HepG2 (cell line): ENCODE measurements around the gene EID1. TPM values are rescaled to one million over a fixed set of nuclear protein-coding genes. Genes with fewer than 3 reads are reported as not detected.

Experiments used
- ATAC-seq: fragments of 200-7000 bp; cut with Tn5 transposase; 3 replicates; pipeline ENCODE4 v1.9.1; 2020; ENCODE audit warnings: mild to moderate bottlenecking, moderate library complexity
- BruUV-seq: library from RNA; stranded (reverse); fragments of 400-500 nt; replicated peaks from 2 replicates; lab custom pipeline; 2021; lab: Mats Ljungman, UMichigan
- CTCF ChIA-PET: fragments of 300-600 bp; formaldehyde crosslinking; extraction: SDS; loops from one replicate; lab custom pipeline; 2021; ENCODE audit warnings: low total read pairs, inconsistent platforms, low intra/inter-chr PET ratio; lab: Yijun Ruan, JAX
- POLR2A ChIA-PET: fragments of 350-600 bp; sonication (Branson Sonifier 250); formaldehyde crosslinking; loops from one replicate; lab custom pipeline; 2020; ENCODE audit warnings: antibody characterized with exemption, inconsistent platforms; lab: Yijun Ruan, JAX
- DNase-seq: peaks from one replicate; pipeline ENCODE4 v3.0.0-alpha.2; 2015; ENCODE audit warnings: low spot score
- FAIRE-seq: peaks from 3 replicates; lab custom pipeline; 2011; peaks lifted over from hg19 to GRCh38; lab: Jason Lieb, UNC
- H2AFZ ChIP-seq: one replicate; pipeline ENCODE4 v1.6.1; 2011; ENCODE audit warnings: low read length, inconsistent platforms
- H3K27ac ChIP-seq: fragments of 300-600 bp; 3 replicates; pipeline ENCODE4 v1.8.0; 2011; ENCODE audit warnings: mixed run types, mild to moderate bottlenecking, mixed read lengths, low read length, inconsistent platforms; ENCODE audit not compliant: insufficient read depth; ENCODE audit errors: extremely low read length
- H3K27me3 ChIP-seq, 2 experiments: fragments of 200-600 bp in 1 of 2; 2 replicates in 1 of 2; 3 replicates in 1 of 2; pipeline versions ENCODE4 v1.6.0 to v1.8.0; 2011; ENCODE audit warnings: low read length in 2 of 2, mild to moderate bottlenecking in 2 of 2, moderate library complexity in 2 of 2, inconsistent platforms in 1 of 2; ENCODE audit not compliant: insufficient read depth in 2 of 2, control insufficient read depth in 1 of 2
- H3K36me3 ChIP-seq, 2 experiments: fragments of 200-600 bp in 1 of 2; replicated peaks in 1 of 2; 2 replicates in 1 of 2; 3 replicates in 1 of 2; pipeline versions ENCODE4 v1.5.1 to v1.8.0; 2011; ENCODE audit warnings: low read length in 2 of 2, inconsistent platforms in 1 of 2; ENCODE audit not compliant: insufficient read depth in 2 of 2, control insufficient read depth in 1 of 2
- H3K4me1 ChIP-seq: 2 replicates; pipeline ENCODE4 v1.5.1; 2012; ENCODE audit warnings: low read length, inconsistent platforms; ENCODE audit not compliant: insufficient read depth
- H3K4me2 ChIP-seq: 2 replicates; pipeline ENCODE4 v1.6.0; 2011; ENCODE audit warnings: low read depth, low read length, inconsistent platforms
- H3K4me3 ChIP-seq, 3 experiments: fragments of 200-600 bp in 1 of 3; sonication (generic), shearing (Covaris generic) in 1 of 3; replicated peaks in 1 of 3; 2 replicates each; pipeline ENCODE4 v1.5.1; 2011 to 2016; ENCODE audit warnings: low read length in 3 of 3, inconsistent platforms in 2 of 3, low read depth in 2 of 3, mild to moderate bottlenecking in 2 of 3, control low read depth in 1 of 3, mixed read lengths in 1 of 3; ENCODE audit not compliant: insufficient read depth in 1 of 3
- H3K79me2 ChIP-seq: one replicate; pipeline ENCODE4 v1.6.1; 2011; ENCODE audit warnings: low read length, inconsistent platforms; ENCODE audit not compliant: insufficient read depth
- H3K9ac ChIP-seq: 2 replicates; pipeline ENCODE4 v1.6.0; 2011; ENCODE audit warnings: mild to moderate bottlenecking, low read depth, low read length, inconsistent platforms; ENCODE audit not compliant: insufficient read depth
- H3K9me3 ChIP-seq: 2 replicates; pipeline ENCODE4 v1.5.1; 2012; ENCODE audit warnings: mild to moderate bottlenecking, low read length
- H4K20me1 ChIP-seq: 2 replicates; pipeline ENCODE4 v1.6.0; 2011; ENCODE audit warnings: inconsistent platforms, mild to moderate bottlenecking, low read length, moderate library complexity; ENCODE audit not compliant: insufficient read depth
- HMGA1 ChIP-seq: sonication (generic); formaldehyde crosslinking; conservative IDR thresholded peaks from 2 replicates; pipeline ENCODE4 v1.4.0; 2020; ENCODE audit warnings: missing genetic modification reagents
- IRF2 ChIP-seq: IDR thresholded peaks from 2 replicates; pipeline ENCODE4 v1.6.1; 2018; ENCODE audit warnings: missing genetic modification reagents, missing compliant biosample characterization
- LRRFIP1 ChIP-seq: sonication (generic); formaldehyde crosslinking; conservative IDR thresholded peaks from 2 replicates; pipeline ENCODE4 v1.4.0; 2020; ENCODE audit warnings: missing genetic modification reagents
- MEIS2 ChIP-seq: sonication (generic); formaldehyde crosslinking; IDR thresholded peaks from 2 replicates; pipeline ENCODE4 v1.9.0; 2021; ENCODE audit warnings: mild to moderate bottlenecking, missing genetic modification reagents
- SALL1 ChIP-seq: sonication (generic); formaldehyde crosslinking; IDR thresholded peaks from 2 replicates; pipeline ENCODE4 v1.8.0; 2022; ENCODE audit warnings: mild to moderate bottlenecking, missing genetic modification reagents
- ZMAT3 ChIP-seq: sonication (generic); formaldehyde crosslinking; conservative IDR thresholded peaks from 2 replicates; pipeline ENCODE4 v1.7.0; 2021; ENCODE audit warnings: missing genetic modification reagents
- ZNF570 ChIP-seq: sonication (generic); formaldehyde crosslinking; IDR thresholded peaks from 2 replicates; pipeline ENCODE4 v1.4.0; 2020; ENCODE audit warnings: mild to moderate bottlenecking, missing genetic modification reagents, borderline replicate concordance
- ZNF615 ChIP-seq: sonication (generic); formaldehyde crosslinking; IDR thresholded peaks from 2 replicates; pipeline ENCODE4 v1.5.0; 2020; ENCODE audit warnings: mild to moderate bottlenecking, missing genetic modification reagents, borderline replicate concordance
- ZNF710 ChIP-seq: sonication (generic); formaldehyde crosslinking; IDR thresholded peaks from 2 replicates; pipeline ENCODE4 v1.5.0; 2020; ENCODE audit warnings: mild to moderate bottlenecking, missing genetic modification reagents, borderline replicate concordance
- ZNF800 ChIP-seq: sonication (generic); formaldehyde crosslinking; IDR thresholded peaks from 2 replicates; pipeline ENCODE4 v1.4.0; 2020; ENCODE audit warnings: missing genetic modification reagents
- WGBS: methylation state at CpG from one replicate; pipeline ENCODE4 v1.1.6; 2017; ENCODE audit warnings: low lambda C conversion rate; 5-methylcytosine and 5-hydroxymethylcytosine counted together
- in situ Hi-C: cut with HindIII; loops from 2 replicates; pipeline ENCODE4 v1.10.0; 2017; ENCODE audit warnings: low pct_unique_long_range_greater_than_20kb; ENCODE audit not compliant: extremely low pct_ligation_motif_present
- intact Hi-C: fragments of 100-400 bp; cut with micrococcal nuclease; formaldehyde crosslinking; loops from one replicate; pipeline ENCODE4 v1.10.0; 2022; ENCODE audit not compliant: unreplicated experiment
- polyA plus RNA-seq, 8 experiments: library from polyadenylated mRNA; depleted of rRNA in 3 of 8; stranded (reverse) in 7 of 8; unstranded in 1 of 8; fragments of >200 nt; fragmentation: Illumina TruSeq in 4 of 8; extraction: Trizol in 4 of 8; gene quantifications; 2 replicates each; pipeline versions ENCODE4 v1.2.1 to v1.2.3, GENCODE V29; 2011 to 2016; ENCODE audit warnings: low read depth in 4 of 8, missing spikeins in 1 of 8, mixed read lengths in 1 of 8; ENCODE audit not compliant: insufficient read depth in 1 of 8
- total RNA-seq, 5 experiments: library from RNA; depleted of rRNA; stranded (reverse); fragments of >200 nt; fragmentation: Illumina TruSeq; extraction: Trizol; gene quantifications; 2 replicates each; pipeline ENCODE4 v1.2.3, GENCODE V29; 2016; ENCODE audit warnings: low read depth in 1 of 5

EID1 gene
- total and polyA plus RNA-seq, 2 of the 13 experiments (the other 11 are each of a cell fraction or from before 2014, with no cell fraction given): 2.2 to 5.4 TPM

- TF ChIP-seq ZMAT3 (CRISPR knock-in tag) (no peak), ZNF615 (CRISPR knock-in tag) (no peak), HMGA1 (CRISPR knock-in tag) (no peak)
Measured at GRCh38 chr15:48899793-48900192, 21.9 kb downstream of the EID1 start (continued).

- POLR2A ChIA-PET: no interaction called here
Measured at GRCh38 chr15:48904758-48905157, 26.8 kb downstream of the EID1 start.

More at GRCh38 chr15:48904758-48905157, 26.8 kb downstream of the EID1 start:
- no peak overlapping the region for H3K4me2 ChIP-seq
- no peaks in the 10 kb centered on the region for H3K79me2 ChIP-seq
- H3K27ac ChIP-seq: no peak overlapping the region
- no peak overlapping the region for H3K9ac ChIP-seq
- H4K20me1 ChIP-seq: no peaks in the 10 kb centered on the region
- no peak for FAIRE-seq
- 8% methylated on average over 4 of the region's 4 CpGs for WGBS
- CTCF ChIA-PET: no interaction called here
- no peaks in the 10 kb centered on the region for H3K36me3 ChIP-seq
- no peaks in the 10 kb centered on the region for H3K9me3 ChIP-seq
- no peaks in the 10 kb centered on the region for H3K27me3 ChIP-seq
- no peak overlapping the region for H2AFZ ChIP-seq
- BruUV-seq: no TSS peak
- ATAC-seq: no peak
- H3K4me3 ChIP-seq: no peak overlapping the region
- H3K4me1 ChIP-seq: peaks cover 7% of the 10 kb centered on the region; the same call in 1 of the 2 replicates
- no peak for DNase-seq
- intact Hi-C loops (no loop called here), in situ Hi-C loops (no loop called here)
- no peak for TF ChIP-seq ZNF570
- TF ChIP-seq LRRFIP1 (CRISPR knock-in tag): no peak
- TF ChIP-seq IRF2 (CRISPR knock-in tag): no peak
- no peak for TF ChIP-seq MEIS2 (CRISPR knock-in tag)
- no peak for TF ChIP-seq ZNF800 (CRISPR knock-in tag)
- no peak for TF ChIP-seq SALL1 (CRISPR knock-in tag)
- TF ChIP-seq ZNF710: no peak
